Neural cell (in vitro differentiated cells): Measurements from ENCODE around the gene ARHGEF38. TPM values are rescaled to one million over a fixed set of nuclear protein-coding genes. Genes with fewer than 3 reads are reported as not detected.
A peak's percentile ranks its signal among the peaks of the same experiment; 100 is the strongest.

Experiments
- H2AFZ ChIP-seq: fragments of 200-600, 300-800 bp; sonication (generic), shearing (Covaris generic); 2 replicates; pipeline ENCODE4 v1.6.0; 2014; ENCODE audit warnings: low read depth, mild to moderate bottlenecking, antibody characterized with exemption, low read length, moderate library complexity
- H3F3A ChIP-seq: fragments of 200-600 bp; shearing (Covaris generic); 2 replicates; pipeline ENCODE4 v1.6.1; 2016; ENCODE audit warnings: mild to moderate bottlenecking, moderate library complexity, mixed read lengths, antibody characterized with exemption, low read length; ENCODE audit not compliant: insufficient read depth, poor library complexity, severe bottlenecking
- H3K27ac ChIP-seq: fragments of 200-600, 300-800 bp; sonication (generic), shearing (Covaris generic); 2 replicates; pipeline ENCODE4 v1.5.1; 2014; ENCODE audit warnings: mild to moderate bottlenecking, low read length, moderate library complexity
- H3K27me3 ChIP-seq: fragments of 300-800, 200-600 bp; sonication (generic), shearing (Covaris generic); 2 replicates; pipeline ENCODE4 v1.6.0; 2014; ENCODE audit warnings: mild to moderate bottlenecking, low read depth, low read length, moderate library complexity; ENCODE audit not compliant: insufficient read depth
- H3K36me3 ChIP-seq: fragments of 300-800, 200-600 bp; sonication (generic), shearing (Covaris generic); 2 replicates; pipeline ENCODE4 v1.5.1; 2014; ENCODE audit warnings: mild to moderate bottlenecking, antibody characterized with exemption, low read length, moderate library complexity; ENCODE audit not compliant: insufficient read depth
- H3K4me2 ChIP-seq: fragments of 300-800, 200-600 bp; sonication (generic), shearing (Covaris generic); 2 replicates; pipeline ENCODE4 v1.6.0; 2014; ENCODE audit warnings: mild to moderate bottlenecking, low read length
- H3K4me3 ChIP-seq: fragments of 300-800, 200-600 bp; sonication (generic), shearing (Covaris generic); 2 replicates; pipeline ENCODE4 v1.5.1; 2014; ENCODE audit warnings: mild to moderate bottlenecking, low read length, moderate library complexity
- H3K79me2 ChIP-seq: fragments of 200-600 bp; shearing (Covaris generic); replicated peaks from 2 replicates; pipeline ENCODE4 v1.6.0; 2014; ENCODE audit warnings: mild to moderate bottlenecking, low read length, moderate library complexity; ENCODE audit not compliant: insufficient read depth
- H3K9ac ChIP-seq: fragments of 300-800, 200-600 bp; sonication (generic), shearing (Covaris generic); 2 replicates; pipeline ENCODE4 v1.6.1; 2016; ENCODE audit warnings: mild to moderate bottlenecking, low read length, mixed read lengths
- H3K9me2 ChIP-seq: fragments of 200-600 bp; shearing (Covaris generic); 2 replicates; pipeline ENCODE4 v1.6.1; 2016; ENCODE audit warnings: mild to moderate bottlenecking, low read length, mixed read lengths; ENCODE audit not compliant: insufficient read depth
- H3K9me3 ChIP-seq: fragments of 200-600, 300-800 bp; sonication (generic), shearing (Covaris generic); 2 replicates; pipeline ENCODE4 v1.6.1; 2016; ENCODE audit warnings: mild to moderate bottlenecking, mixed run types, low read length, moderate library complexity, mixed read lengths
- H4K20me1 ChIP-seq: fragments of 200-600 bp; shearing (Covaris generic); 2 replicates; pipeline ENCODE4 v1.6.1; 2016; ENCODE audit warnings: mild to moderate bottlenecking, mixed run types; ENCODE audit not compliant: insufficient read depth
- EP300 ChIP-seq: fragments of 450-650 bp; conservative IDR thresholded peaks from 2 replicates; pipeline ENCODE4 v1.6.1; 2014; ENCODE audit warnings: antibody characterized with exemption, mild to moderate bottlenecking, moderate library complexity; ENCODE audit not compliant: poor library complexity, severe bottlenecking
- EZH2 ChIP-seq: fragments of 200-600, 300-800 bp; shearing (Covaris generic), sonication (generic); IDR thresholded peaks from 2 replicates; pipeline ENCODE4 v1.6.1; 2014; ENCODE audit warnings: antibody characterized with exemption, low read length, borderline replicate concordance, mild to moderate bottlenecking; ENCODE audit not compliant: insufficient read depth, poor library complexity, severe bottlenecking
- MXI1 ChIP-seq: fragments of 450-650 bp; conservative IDR thresholded peaks from 2 replicates; pipeline ENCODE4 v1.6.1; 2014; ENCODE audit warnings: antibody characterized with exemption, mild to moderate bottlenecking; ENCODE audit not compliant: poor library complexity, severe bottlenecking
- POLR2AphosphoS5 ChIP-seq: IDR thresholded peaks from 2 replicates; pipeline ENCODE4 v1.6.1; 2012
- RAD21 ChIP-seq: fragments of 450-650 bp; conservative IDR thresholded peaks from 2 replicates; pipeline ENCODE4 v1.6.1; 2014; ENCODE audit warnings: antibody characterized with exemption, mild to moderate bottlenecking, moderate library complexity
- SMC3 ChIP-seq: fragments of 450-650 bp; conservative IDR thresholded peaks from 2 replicates; pipeline ENCODE4 v1.6.1; 2014; ENCODE audit warnings: antibody characterized with exemption, mild to moderate bottlenecking, moderate library complexity; ENCODE audit not compliant: poor library complexity
- TAF1 ChIP-seq: IDR thresholded peaks from 2 replicates; pipeline ENCODE4 v1.6.1; 2012; ENCODE audit warnings: low read depth
- polyA plus RNA-seq: library from polyadenylated mRNA; depleted of rRNA; stranded (reverse); fragments of >200 nt; gene quantifications from 2 replicates; pipeline ENCODE4 v1.2.3, GENCODE V29; 2014
- TF ChIP-seq, protein P1 (sequence below): IDR thresholded peaks from 2 replicates; pipeline ENCODE4 v1.6.1; 2012; ENCODE audit warnings: borderline replicate concordance
- TF ChIP-seq, protein P2 (sequence below): fragments of 450-650 bp; IDR thresholded peaks from 2 replicates; pipeline ENCODE4 v1.5.1; 2014; ENCODE audit warnings: antibody characterized with exemption, mild to moderate bottlenecking, moderate library complexity; ENCODE audit not compliant: poor library complexity, severe bottlenecking

The ARHGEF38 gene
- polyA plus RNA-seq, 1 donor from 2014 or later: not detected

DNA sequence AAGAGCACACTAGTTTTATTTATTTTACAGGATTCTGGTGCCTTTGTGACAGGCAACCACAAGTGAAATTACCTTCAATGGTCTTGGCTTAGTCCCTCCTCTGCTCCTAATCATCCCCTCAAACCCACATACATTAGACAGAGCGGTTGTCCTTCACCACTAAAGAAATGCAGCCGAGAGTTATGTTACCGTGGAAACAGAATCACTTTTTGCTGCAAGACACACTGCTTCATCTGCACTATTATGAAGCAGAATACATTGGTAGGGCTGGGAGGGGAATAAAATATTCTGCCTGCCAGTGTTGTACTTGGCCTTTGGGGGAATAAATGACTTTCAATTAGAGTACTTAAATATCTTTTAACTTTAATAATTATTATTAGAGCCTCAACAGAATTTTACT is 75.2 kb downstream of the ARHGEF38 start:
- Histone ChIP-seq H3K79me2 (no peaks in the 10 kb centered on the region), H3K9me3 (no peaks in the 10 kb centered on the region), H2AFZ (no peak overlapping the region), H3K27ac (peak overlapping the region; percentile 82), H3F3A (no peaks in the 10 kb centered on the region), H3K9me2 (no peaks in the 10 kb centered on the region), H3K36me3 (no peaks in the 10 kb centered on the region), H3K9ac (peak overlapping the region; percentile 40), H3K4me2 (peak overlapping the region; percentile 38), H3K27me3 (no peaks in the 10 kb centered on the region), H3K4me3 (peak overlapping the region; percentile 38), H4K20me1 (no peaks in the 10 kb centered on the region)
- peak; percentile 69 for TF ChIP-seq EP300
- no peak for TF ChIP-seq TAF1
- TF ChIP-seq SMC3: no peak
- TF ChIP-seq, protein P1, sequence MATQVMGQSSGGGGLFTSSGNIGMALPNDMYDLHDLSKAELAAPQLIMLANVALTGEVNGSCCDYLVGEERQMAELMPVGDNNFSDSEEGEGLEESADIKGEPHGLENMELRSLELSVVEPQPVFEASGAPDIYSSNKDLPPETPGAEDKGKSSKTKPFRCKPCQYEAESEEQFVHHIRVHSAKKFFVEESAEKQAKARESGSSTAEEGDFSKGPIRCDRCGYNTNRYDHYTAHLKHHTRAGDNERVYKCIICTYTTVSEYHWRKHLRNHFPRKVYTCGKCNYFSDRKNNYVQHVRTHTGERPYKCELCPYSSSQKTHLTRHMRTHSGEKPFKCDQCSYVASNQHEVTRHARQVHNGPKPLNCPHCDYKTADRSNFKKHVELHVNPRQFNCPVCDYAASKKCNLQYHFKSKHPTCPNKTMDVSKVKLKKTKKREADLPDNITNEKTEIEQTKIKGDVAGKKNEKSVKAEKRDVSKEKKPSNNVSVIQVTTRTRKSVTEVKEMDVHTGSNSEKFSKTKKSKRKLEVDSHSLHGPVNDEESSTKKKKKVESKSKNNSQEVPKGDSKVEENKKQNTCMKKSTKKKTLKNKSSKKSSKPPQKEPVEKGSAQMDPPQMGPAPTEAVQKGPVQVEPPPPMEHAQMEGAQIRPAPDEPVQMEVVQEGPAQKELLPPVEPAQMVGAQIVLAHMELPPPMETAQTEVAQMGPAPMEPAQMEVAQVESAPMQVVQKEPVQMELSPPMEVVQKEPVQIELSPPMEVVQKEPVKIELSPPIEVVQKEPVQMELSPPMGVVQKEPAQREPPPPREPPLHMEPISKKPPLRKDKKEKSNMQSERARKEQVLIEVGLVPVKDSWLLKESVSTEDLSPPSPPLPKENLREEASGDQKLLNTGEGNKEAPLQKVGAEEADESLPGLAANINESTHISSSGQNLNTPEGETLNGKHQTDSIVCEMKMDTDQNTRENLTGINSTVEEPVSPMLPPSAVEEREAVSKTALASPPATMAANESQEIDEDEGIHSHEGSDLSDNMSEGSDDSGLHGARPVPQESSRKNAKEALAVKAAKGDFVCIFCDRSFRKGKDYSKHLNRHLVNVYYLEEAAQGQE: peak; percentile 64
- no peak for TF ChIP-seq RAD21
- no peak for TF ChIP-seq MXI1
- TF ChIP-seq, protein P2, sequence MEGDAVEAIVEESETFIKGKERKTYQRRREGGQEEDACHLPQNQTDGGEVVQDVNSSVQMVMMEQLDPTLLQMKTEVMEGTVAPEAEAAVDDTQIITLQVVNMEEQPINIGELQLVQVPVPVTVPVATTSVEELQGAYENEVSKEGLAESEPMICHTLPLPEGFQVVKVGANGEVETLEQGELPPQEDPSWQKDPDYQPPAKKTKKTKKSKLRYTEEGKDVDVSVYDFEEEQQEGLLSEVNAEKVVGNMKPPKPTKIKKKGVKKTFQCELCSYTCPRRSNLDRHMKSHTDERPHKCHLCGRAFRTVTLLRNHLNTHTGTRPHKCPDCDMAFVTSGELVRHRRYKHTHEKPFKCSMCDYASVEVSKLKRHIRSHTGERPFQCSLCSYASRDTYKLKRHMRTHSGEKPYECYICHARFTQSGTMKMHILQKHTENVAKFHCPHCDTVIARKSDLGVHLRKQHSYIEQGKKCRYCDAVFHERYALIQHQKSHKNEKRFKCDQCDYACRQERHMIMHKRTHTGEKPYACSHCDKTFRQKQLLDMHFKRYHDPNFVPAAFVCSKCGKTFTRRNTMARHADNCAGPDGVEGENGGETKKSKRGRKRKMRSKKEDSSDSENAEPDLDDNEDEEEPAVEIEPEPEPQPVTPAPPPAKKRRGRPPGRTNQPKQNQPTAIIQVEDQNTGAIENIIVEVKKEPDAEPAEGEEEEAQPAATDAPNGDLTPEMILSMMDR: no peak
- TF ChIP-seq EZH2: no peak
- TF ChIP-seq POLR2AphosphoS5: peak; percentile 41

DNA sequence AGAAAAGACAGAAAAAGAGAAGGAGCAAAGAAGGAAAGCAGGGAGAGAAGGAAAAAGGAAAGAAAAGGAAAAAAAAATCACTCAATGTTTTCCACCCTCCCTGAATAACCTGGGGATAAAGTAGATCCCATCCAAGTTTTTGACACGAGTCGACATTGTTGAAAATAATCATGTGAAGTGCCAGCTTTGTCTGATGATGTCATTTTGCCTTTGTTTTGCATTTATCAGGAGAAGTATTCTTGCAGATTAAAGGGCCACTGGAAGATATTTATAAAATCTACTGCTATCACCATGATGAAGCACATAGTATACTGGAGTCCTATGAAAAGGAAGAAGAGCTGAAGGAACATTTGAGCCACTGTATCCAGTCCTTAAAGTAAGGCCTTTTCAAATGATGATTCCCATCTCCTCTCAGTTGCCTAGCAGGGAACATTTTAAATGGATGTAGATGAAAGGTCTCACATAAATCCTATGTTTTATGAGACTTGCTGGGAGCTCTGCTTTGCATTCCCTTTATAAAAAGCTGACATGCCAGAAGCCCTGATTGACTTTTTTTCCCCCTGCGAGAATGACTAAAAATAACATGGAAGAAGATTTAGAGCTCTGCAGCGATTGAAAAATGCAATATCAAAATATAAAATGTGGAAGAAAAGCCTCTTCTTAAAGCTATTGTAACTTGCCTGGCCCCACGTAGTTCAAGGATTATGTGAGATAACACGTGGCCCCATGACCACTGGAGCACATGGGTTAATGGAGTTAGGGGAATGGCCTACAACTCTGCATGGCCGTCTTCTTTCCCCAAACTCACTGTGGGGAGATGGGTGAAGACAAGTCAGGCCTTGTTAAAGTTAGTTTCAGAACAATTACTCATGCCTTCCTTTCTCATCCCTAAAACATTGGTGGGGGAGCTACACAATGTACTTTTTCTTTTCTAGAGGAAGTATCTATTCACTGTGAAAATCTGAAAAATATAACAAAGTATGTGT is 78.5 kb downstream of the ARHGEF38 start:
- Histone ChIP-seq H4K20me1 (no peaks in the 10 kb centered on the region), H3K9ac (peak overlapping the region; percentile 18), H3F3A (no peaks in the 10 kb centered on the region), H3K27me3 (no peaks in the 10 kb centered on the region), H2AFZ (no peak overlapping the region), H3K4me2 (no peak overlapping the region), H3K4me3 (no peak overlapping the region), H3K27ac (peak overlapping the region; percentile 55), H3K79me2 (no peaks in the 10 kb centered on the region), H3K9me2 (no peaks in the 10 kb centered on the region), H3K36me3 (no peaks in the 10 kb centered on the region), H3K9me3 (no peaks in the 10 kb centered on the region)
- TF ChIP-seq EP300 (no peak), MXI1 (no peak), EZH2 (no peak), POLR2AphosphoS5 (no peak), TAF1 (no peak), RAD21 (no peak), SMC3 (no peak)
- TF ChIP-seq, protein P1: no peak
